HG02763 (cell line): ENCODE measurements around the gene SKA1.
"Not testable (repeated sequence)": the region's sequence is repeated elsewhere in the genome, so short reads cannot be mapped to it uniquely, and the experiment has no call there.

Experiments
- ATAC-seq: cut with Tn5 transposase; IDR thresholded peaks from one replicate; pipeline ENCODE4 v1.9.1; 2021; ENCODE audit warnings: mild to moderate bottlenecking, moderate library complexity; ENCODE audit not compliant: unreplicated experiment

Gene SKA1

GRCh38 chr18:50428531-50429206, 53.8 kb downstream of the SKA1 start:
- no peak for ATAC-seq

DNA sequence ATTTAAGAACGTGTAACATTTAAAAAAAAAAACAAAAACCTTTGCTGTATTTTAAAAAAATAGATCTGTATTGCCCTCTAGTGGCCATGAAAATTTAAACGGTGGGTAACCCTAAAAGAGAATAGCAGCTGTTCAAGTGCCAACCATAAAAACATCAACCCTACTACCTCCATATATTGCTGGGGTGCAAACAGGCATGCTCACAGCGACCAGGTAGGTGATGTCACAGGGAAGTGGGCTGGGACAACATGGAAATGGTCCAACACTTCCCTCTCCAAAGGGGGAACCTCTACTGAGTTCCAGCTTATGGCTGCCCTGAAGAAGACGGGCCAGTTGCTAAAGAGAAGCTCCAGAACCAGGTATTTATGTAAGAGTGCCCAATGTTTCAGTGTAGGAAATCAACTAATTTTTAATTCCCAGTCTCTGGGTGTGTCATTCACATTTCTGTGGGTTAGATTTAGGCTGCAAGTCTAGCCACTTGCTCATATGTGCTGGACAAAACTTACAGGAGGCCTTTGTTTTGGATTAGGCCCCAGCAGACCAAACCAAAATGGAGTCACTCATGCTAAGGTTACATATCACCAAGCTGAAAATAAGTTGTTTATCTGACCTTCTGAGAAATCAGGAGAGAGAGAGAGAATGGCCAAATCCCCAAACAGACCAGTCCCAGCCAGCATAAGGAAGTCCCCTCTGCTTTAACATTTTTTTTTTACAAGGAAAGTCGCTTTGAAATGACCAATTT, 54.5 kb downstream of the SKA1 start:
- no peak for ATAC-seq

DNA sequence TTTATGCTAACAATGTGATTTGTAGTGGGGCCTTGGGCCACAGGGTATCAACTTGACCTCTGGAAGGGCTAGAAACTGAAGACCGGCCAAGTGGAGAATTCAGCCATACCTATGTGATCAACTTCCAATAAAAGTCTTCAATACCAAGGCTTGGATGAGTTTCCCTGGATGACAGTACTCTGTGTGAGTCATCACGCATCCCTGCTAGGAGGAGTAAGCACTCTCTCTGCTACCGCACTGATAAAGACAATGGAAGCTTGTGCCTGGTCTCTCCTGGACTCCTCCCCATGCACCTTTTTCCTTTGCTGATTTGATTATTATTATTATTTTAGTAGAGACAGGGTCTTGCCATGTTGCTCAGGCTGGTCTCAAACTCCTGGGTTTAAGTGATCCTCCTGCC, 58.1 kb downstream of the SKA1 start:
- no peak for ATAC-seq

- not testable (repeated sequence) for ATAC-seq
Observed at GRCh38 chr18:50436742-50437141, 61.9 kb downstream of the SKA1 start.

DNA sequence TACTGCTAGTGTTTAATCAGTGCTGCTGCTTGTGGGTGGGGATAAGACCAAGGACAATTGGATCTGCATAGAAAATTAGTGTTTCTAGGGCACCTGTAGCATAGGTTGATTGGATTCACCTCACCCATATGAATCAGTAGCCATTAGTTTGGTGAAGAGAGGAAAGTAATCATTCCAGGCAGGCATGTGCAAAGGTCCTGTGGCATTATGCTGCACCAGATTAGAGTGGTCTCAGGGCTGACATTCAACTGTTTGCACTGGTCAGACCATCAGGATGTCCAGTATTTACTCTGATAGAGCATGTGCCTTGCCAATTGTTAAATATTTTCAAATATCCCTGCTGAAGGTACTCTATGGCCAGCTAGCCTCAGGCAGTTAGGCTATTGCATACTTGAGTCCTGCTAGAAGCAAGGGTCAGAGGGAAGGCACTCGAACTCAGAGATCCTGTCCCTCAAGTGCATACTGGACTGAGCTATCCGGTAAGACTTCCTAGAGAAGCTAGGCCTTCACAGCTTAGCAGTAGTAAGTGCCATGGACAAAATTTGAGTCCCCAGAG, 64.7 kb downstream of the SKA1 start:
- no peak for ATAC-seq

- no peak for ATAC-seq
Observed at GRCh38 chr18:50441016-50441415, 66.2 kb downstream of the SKA1 start.

DNA sequence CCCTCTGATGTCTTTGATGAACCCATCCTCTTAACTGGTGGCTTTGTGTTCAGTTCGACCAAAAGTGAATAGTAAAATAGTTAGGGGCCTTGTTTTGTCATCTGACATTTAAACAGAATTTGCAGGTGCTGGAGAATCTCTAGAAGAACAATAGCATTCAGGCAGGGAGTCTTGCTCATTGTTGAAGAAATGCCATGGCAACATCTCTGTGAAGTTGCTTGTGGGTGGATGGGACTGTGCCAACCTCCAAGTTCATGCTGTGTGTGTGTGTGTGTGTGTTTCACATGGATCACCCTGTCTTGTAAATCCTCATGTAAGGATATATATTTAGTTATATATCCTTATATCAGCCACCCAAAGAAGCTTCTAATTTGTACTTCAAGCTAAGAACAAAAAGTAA, 66.7 kb downstream of the SKA1 start:
- ATAC-seq: no peak
